PFSK-1 (cell line): ENCODE results near the gene C1orf159.

Source experiments
- SIN3A ChIP-seq: IDR thresholded peaks from 2 replicates; pipeline ENCODE4 v1.6.1; 2012; ENCODE audit warnings: mild to moderate bottlenecking, low read length, moderate library complexity, borderline replicate concordance; ENCODE audit not compliant: insufficient read depth
- TAF1 ChIP-seq: IDR thresholded peaks from 2 replicates; pipeline ENCODE4 v1.6.1; 2012; ENCODE audit warnings: low read length, control low read depth, borderline replicate concordance; ENCODE audit not compliant: insufficient read depth

DNA sequence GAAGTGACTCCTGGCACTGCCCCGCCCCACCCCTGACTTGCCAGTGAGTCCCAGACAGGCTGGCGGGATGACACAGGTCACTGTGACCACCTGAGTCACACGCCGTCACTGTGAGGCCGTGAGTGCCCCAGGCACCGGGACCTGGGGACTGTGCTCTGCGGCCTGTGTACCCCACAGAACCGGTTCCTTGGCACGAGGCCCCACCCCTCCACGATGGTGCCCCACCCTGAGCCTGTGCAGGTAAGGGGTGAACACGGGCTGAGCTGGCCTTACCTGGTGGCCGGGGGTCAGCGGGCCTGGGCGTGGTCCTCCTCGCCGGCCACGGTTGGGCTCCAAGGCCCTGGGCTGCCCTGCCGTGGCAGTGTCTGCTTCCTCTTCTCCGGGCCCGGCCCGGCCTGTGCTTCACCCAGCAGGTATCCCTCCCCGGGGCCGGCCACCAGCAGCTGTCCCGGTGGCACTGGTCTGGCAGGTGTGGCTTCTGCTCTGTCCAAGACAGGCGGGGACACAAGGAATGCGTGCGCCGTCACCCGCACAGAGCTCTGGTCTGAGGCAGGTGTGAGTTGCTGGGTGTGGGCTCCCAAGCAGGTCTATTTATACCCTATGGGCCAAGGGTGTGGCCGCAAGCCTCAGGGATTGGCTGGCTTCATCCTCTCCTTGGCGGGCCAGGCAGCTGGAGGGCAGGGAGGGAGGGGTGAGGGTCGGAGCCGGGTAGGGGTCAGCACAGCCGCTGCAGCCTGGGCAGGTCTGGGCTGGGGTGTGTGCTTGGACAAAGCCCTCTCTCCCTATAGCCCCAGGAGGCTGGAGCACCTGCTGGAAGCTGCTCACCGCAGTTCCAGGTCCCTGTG is 41.9 kb downstream of the C1orf159 start, which contains the start of gene RNF223:
- TF ChIP-seq SIN3A, result no peak
- no peak for TF ChIP-seq TAF1
